Putamen (tissue), 1 donor: ENCODE results near the gene ACOT9.
"Not testable (repeated sequence)": the region's sequence is repeated elsewhere in the genome, so short reads cannot be mapped to it uniquely, and the experiment has no call there.

Source experiments
- DNase-seq: peaks from one replicate; pipeline ENCODE4 v3.0.0-alpha.2; 2016; ENCODE audit warnings: low spot score

Gene ACOT9

GRCh38 chrX:23692166-23692565, 50.9 kb downstream of the ACOT9 start:
- no peak for DNase-seq

DNA sequence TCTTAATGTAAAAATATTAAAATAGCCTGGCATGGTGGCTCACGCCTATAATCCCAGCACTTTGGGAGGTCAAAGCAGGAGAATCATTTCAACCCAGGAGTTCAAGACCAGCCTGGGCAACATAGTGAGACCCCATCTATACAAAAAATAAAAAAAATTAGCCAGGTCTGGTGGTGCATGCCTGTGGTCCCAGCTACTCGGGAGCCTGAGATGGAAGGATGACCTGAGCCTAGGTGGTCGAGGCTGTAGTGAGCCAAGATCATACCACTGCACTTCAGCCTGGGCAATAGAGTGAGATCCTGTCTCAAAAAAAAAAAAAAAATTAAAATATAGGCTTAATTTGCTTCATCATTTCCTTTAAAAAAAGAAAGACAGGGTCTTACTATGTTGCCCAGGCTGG, 66.6 kb downstream of the ACOT9 start:
- DNase-seq: not testable (repeated sequence)

- DNase-seq: no peak
Observed at GRCh38 chrX:23673108-23673507, 70.0 kb downstream of the ACOT9 start.

GRCh38 chrX:23670528-23670927, 72.5 kb downstream of the ACOT9 start:
- no peak for DNase-seq

- peak; percentile 11 for DNase-seq
Observed at GRCh38 chrX:23668335-23668734, 74.7 kb downstream of the ACOT9 start.

- DNase-seq: peak; percentile 86
Observed at GRCh38 chrX:23667239-23668177, 75.6 kb downstream of the ACOT9 start, which contains the start of gene PRDX4. Gene PRDX4 (plus strand): TSS chrX:23667493. CDS start chrX:23667571, 78 bp downstream.

DNA sequence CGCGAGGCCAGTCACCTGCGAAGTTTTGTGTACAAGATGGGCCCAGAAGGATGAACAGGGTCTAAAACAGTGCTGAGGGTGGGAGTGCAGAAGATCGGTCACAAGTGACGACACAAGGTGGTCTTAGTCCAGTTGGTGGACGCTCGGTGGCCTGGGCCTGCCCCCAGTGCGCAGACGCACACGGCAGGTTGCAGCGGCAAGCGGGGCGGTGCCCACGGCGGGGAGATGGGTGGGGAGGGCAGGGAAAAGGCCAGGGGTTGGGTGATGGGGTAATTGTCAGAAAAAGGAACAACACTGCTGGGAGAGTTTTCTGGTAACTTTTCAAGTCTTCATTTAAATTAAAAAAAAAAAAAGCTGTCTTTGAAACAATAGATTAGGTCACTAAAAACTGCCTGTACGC, 76.8 kb downstream of the ACOT9 start:
- no peak for DNase-seq

- DNase-seq: no peak
Observed at GRCh38 chrX:23664496-23664895, 78.6 kb downstream of the ACOT9 start.

DNA sequence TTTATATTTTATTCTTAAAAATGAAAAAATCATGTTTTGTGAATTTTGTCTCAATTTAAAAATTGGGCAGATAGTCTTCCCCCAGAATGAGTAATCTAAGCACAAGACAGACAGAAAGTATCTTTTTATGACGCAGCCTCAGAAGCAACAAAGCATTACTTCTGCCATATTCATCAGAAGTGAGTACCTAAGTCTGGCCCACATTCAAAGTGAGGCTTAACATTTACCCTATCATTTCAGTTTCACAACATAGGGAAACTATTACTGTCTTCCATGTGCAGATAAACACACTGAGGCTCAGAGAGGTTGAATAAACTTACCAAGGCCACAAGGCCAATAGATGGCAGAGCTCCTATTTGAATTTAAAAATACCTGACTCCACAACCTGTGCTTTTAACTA, 80.2 kb downstream of the ACOT9 start:
- no peak for DNase-seq

- no peak for DNase-seq
Observed at GRCh38 chrX:23662187-23662586, 80.9 kb downstream of the ACOT9 start.

DNA sequence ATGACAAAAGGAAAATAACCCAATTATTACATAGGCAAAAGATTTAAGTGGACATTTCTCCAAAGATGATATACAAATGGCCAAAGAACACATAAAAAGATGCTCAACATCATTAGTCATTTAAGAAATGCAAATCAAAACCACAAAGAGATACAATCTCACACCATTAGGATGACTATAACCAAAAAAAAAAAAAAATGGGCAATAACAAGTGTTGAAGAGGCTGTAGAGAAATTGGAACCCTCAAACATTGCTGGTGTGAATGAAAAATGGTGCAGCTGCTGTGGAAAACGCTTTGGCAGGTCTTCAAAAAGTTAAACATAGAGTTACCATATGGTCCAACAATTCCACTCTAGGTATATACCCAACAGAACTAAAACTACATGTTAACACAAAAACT, 81.4 kb downstream of the ACOT9 start:
- DNase-seq: no peak

DNA sequence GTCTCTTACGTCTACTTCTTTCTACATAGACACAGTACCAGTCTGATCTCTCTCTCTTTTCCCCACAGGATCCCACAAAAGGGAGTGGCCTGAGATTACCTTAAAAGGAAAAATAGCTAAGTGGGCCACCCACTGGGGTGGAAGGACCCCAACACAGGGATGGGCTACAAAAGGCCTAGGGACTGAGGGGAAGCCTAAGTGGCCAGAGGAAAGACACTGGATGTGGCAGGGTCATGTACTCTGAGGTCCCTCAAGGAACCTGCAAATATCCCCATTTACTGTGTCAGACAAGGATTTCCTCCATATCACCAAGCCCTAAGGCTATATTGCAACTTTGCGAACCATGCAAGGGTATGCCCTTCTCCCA, 82.3 kb downstream of the ACOT9 start:
- DNase-seq: no peak

DNA sequence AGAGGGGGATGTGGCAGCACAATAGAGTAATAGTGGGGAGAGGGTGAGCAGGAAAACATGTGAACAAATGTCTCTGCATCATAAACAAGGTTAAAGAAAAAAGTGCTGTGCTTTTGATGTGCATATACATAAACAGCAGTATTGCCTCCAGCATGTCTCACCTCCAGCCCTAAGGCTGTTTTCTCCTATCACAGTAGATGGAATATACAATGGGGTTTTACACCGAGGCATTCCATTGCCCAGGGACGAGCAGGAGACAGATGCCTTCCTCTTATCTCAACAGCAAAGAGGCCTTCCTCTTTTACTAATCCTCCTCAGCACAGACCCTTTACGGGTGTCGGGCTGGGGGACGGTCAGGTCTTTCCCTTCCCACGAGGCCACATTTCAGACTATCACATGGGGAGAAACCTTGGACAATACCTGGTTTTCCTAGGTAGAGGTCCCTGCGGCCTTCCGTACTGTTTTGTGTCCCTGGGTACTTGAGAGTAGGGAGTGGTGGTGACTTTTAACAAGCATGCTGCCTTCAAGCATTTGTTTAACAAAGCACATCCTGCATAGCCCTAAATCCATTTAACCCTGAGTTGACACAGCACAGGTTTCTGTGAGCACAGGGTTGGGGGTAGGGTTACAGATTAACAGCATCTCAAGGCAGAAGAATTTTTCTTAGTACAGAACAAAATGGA, 82.9 kb downstream of the ACOT9 start:
- not testable (repeated sequence) for DNase-seq

GRCh38 chrX:23659339-23659738, 83.7 kb downstream of the ACOT9 start:
- no peak for DNase-seq

DNA sequence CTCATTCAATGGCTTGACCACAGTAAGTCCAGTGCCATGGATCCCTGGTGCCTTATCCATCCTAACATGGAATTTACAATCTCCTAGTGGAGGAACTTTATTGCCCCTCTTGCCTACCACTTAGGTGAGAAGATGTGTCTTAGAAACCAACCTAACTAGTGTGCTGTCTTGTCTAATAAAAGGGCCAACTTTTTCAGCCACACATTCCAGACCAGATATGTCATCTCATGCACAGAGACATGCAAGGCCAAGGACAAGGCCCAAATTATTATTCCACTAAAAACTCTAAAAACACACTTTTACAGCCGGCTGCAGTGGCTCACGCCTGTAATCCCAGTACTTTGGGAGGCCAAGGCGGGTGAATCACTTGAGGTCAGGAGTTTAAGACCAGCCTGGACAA, 86.4 kb downstream of the ACOT9 start:
- no peak for DNase-seq

- DNase-seq: no peak
Observed at GRCh38 chrX:23656091-23656490, 87.0 kb downstream of the ACOT9 start.
